ENCODE data around the gene ZCWPW2. TPM values are rescaled to one million over a fixed set of nuclear protein-coding genes. Genes with fewer than 3 reads are reported as not detected.

ZCWPW2 gene
- total and polyA plus RNA-seq, 2 of the 4 experiments (the other 2 are of a cell fraction): 0.18 to 0.24 TPM

DNA sequence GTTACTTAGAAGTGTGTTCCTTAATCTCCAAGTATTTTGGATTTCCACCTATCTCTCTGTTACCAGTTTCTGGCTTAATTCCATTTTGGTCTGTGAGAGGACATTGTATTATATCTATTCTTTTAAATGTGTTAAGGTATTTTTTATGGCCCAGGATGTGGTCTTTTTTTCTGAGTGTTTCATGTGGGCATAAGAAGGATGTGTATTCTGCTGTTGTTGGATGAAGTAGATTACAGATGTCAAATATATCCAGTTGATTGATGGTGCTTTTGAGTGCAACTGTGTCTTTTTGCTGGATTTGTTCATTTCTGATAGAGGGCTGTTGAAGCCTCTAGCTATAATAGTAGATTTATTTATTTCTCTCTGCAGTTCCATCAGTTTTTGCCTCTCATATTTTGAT, 136.6 kb downstream of the ZCWPW2 start:
- Histone ChIP-seq H4K5ac (ENCODE audit: low read depth, low read length) (no peak overlapping the region), H4K8ac (ENCODE audit: low read depth in 2 of 2, low read length in 2 of 2) (no peak overlapping the region), H2BK5ac (ENCODE audit: low read depth, low read length, poor library complexity, severe bottlenecking) (no peak overlapping the region), H3K9ac (ENCODE audit: low read depth, low read length) (no peak overlapping the region), H3K9me3 (ENCODE audit: control insufficient read depth, insufficient read depth, low read length) (peaks cover 2% of the 10 kb centered on the region; the same call in 1 of the 2 replicates), H2BK120ac (ENCODE audit: low read depth, low read length) (no peak overlapping the region), H3K36me3 (ENCODE audit: control insufficient read depth, insufficient read depth, low read length) (no peaks in the 10 kb centered on the region), H2BK15ac (ENCODE audit: low read depth, low read length) (no peak overlapping the region), H3K23ac (ENCODE audit: low read depth, low read length) (no peak overlapping the region), H3K79me1 (ENCODE audit: low read depth in 1 of 2, low read length in 2 of 2) (no peaks in the 10 kb centered on the region), H3K4me3 (ENCODE audit: insufficient read depth, low read depth, low read length) (no peak overlapping the region), H2AFZ (replicated peaks; ENCODE audit: low read length, poor library complexity) (no peak overlapping the region), H4K91ac (ENCODE audit: insufficient read depth, low read depth, low read length) (no peak overlapping the region), H2AK5ac (ENCODE audit: low read depth, low read length) (no peak overlapping the region), H4K20me1 (ENCODE audit: insufficient read depth, low read length) (no peaks in the 10 kb centered on the region), H3K9me1 (ENCODE audit: insufficient read depth, low read length) (no peaks in the 10 kb centered on the region), H3K4ac (ENCODE audit: low read depth, low read length) (no peak overlapping the region), H2BK20ac (ENCODE audit: low read depth, low read length) (no peak overlapping the region), H3K4me1 (ENCODE audit: control insufficient read depth, insufficient read depth, low read length) (no peaks in the 10 kb centered on the region), H3K27ac (ENCODE audit: insufficient read depth, low read length) (no peak overlapping the region), H3K14ac (replicated peaks; ENCODE audit: low read depth, low read length) (no peak overlapping the region), H2AK9ac (replicated peaks; ENCODE audit: low read depth, low read length, poor library complexity) (no peak overlapping the region), H3K4me2 (ENCODE audit: low read depth, low read length) (no peak overlapping the region), H3K27me3 (ENCODE audit: control insufficient read depth, insufficient read depth, low read length) (no peaks in the 10 kb centered on the region), H3K18ac (ENCODE audit: low read depth, low read length) (no peak overlapping the region), H3K56ac (ENCODE audit: extremely low read depth, insufficient read depth, low read length) (no peak overlapping the region)
- in situ Hi-C loops (cut with MboI; ENCODE audit: low sequenced_read_pairs) (no loop called here), dilution Hi-C loops (cut with HindIII; ENCODE audit: low sequenced_read_pairs, unreplicated experiment) (no loop called here), intact Hi-C loops (cut with micrococcal nuclease) (loop anchor here (10.0 kb wide), 1 partner anchor 240 kb away; no protein-coding TSS in a partner anchor)
- DNase-seq (no peak), ATAC-seq (ENCODE audit: low read depth) (no peak)
- TF ChIP-seq CHD1 (IDR thresholded peaks at IDR 0.05; ENCODE audit: low read depth, low read length): no peak
- no peak for TF ChIP-seq MXI1 (IDR thresholded peaks at IDR 0.05; ENCODE audit: borderline replicate concordance, low read depth, low read length)
- no peak for TF ChIP-seq BHLHE40 (IDR thresholded peaks at IDR 0.05; ENCODE audit: low read depth, low read length)
- TF ChIP-seq, protein P1, sequence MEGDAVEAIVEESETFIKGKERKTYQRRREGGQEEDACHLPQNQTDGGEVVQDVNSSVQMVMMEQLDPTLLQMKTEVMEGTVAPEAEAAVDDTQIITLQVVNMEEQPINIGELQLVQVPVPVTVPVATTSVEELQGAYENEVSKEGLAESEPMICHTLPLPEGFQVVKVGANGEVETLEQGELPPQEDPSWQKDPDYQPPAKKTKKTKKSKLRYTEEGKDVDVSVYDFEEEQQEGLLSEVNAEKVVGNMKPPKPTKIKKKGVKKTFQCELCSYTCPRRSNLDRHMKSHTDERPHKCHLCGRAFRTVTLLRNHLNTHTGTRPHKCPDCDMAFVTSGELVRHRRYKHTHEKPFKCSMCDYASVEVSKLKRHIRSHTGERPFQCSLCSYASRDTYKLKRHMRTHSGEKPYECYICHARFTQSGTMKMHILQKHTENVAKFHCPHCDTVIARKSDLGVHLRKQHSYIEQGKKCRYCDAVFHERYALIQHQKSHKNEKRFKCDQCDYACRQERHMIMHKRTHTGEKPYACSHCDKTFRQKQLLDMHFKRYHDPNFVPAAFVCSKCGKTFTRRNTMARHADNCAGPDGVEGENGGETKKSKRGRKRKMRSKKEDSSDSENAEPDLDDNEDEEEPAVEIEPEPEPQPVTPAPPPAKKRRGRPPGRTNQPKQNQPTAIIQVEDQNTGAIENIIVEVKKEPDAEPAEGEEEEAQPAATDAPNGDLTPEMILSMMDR (conservative IDR thresholded peaks at IDR 0.05; ENCODE audit: low read depth, low read length): no peak
- TF ChIP-seq SMC3 (IDR thresholded peaks at IDR 0.05; ENCODE audit: low read depth, low read length): no peak
- no peak for TF ChIP-seq POLR2A (IDR thresholded peaks at IDR 0.05; ENCODE audit: low read depth, low read length)
- TF ChIP-seq MAZ (IDR thresholded peaks at IDR 0.05; ENCODE audit: borderline replicate concordance, low read depth, low read length): no peak
- TF ChIP-seq MAFK (IDR thresholded peaks at IDR 0.05; ENCODE audit: low read depth, low read length): no peak
- TF ChIP-seq RAD21 (IDR thresholded peaks at IDR 0.05; ENCODE audit: low read length): no peak
- CTCF ChIA-PET: no interaction called here
- POLR2A ChIA-PET (ENCODE audit: unreplicated experiment): no interaction called here
- BruUV-seq (replicated peaks): no TSS peak

All from IMR-90 (cell line).